ENCODE data around the gene KLHL5. TPM values are rescaled to one million over a fixed set of nuclear protein-coding genes. Genes with fewer than 3 reads are reported as not detected.

KLHL5 gene
- total and polyA plus RNA-seq, 9 of the 15 experiments (the other 6 are each of a cell fraction or from before 2014, with no cell fraction given): 8.0 to 30.8 (median 22.1) TPM

DNA sequence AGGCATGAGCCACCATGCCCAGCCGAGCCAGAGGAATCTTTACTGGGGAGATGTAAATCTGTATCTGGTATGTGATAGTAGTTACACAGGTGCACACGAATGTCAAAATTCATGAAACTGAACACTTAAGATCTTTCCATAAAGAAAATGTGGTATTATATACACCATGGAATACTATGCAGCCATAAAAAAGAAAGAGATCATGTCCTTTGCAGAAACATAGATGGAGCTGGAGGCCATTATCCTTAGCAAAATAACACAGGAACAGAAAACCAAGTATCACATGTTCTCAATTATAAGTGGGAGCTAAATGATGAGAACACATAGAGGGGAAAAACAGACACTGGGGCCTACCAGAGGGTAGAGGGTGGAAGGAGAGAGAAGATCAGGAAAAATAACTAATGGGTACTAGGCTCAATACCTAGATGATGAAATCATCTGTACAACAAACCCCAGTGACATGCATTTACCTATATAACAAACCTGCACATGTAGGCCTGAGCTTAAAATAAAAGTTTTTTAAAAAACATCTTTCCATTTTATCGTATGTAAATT lies 37.6 kb upstream of the KLHL5 start (continued):
- no peak for TF ChIP-seq CEBPG (CRISPR knock-in tag; IDR thresholded peaks at IDR 0.05)
- TF ChIP-seq CEBPG (tag; conservative IDR thresholded peaks at IDR 0.05 in 1 of 2, IDR thresholded peaks at IDR 0.05 in 1 of 2): no peak; a peak in 2 of 4 replicates
- TF ChIP-seq TFAM (CRISPR knock-in tag; conservative IDR thresholded peaks at IDR 0.05): no peak
- TF ChIP-seq ZNF232 (CRISPR knock-in tag; IDR thresholded peaks at IDR 0.05): no peak
- TF ChIP-seq NUFIP1 (IDR thresholded peaks at IDR 0.05; ENCODE audit: partially characterized antibody): no peak
- TF ChIP-seq TSC22D4 (tag; IDR thresholded peaks at IDR 0.05): no peak
- TF ChIP-seq NEUROD1 (IDR thresholded peaks at IDR 0.05; ENCODE audit: borderline replicate concordance, low read depth, low read length, partially characterized antibody): no peak
- TF ChIP-seq, protein P1, sequence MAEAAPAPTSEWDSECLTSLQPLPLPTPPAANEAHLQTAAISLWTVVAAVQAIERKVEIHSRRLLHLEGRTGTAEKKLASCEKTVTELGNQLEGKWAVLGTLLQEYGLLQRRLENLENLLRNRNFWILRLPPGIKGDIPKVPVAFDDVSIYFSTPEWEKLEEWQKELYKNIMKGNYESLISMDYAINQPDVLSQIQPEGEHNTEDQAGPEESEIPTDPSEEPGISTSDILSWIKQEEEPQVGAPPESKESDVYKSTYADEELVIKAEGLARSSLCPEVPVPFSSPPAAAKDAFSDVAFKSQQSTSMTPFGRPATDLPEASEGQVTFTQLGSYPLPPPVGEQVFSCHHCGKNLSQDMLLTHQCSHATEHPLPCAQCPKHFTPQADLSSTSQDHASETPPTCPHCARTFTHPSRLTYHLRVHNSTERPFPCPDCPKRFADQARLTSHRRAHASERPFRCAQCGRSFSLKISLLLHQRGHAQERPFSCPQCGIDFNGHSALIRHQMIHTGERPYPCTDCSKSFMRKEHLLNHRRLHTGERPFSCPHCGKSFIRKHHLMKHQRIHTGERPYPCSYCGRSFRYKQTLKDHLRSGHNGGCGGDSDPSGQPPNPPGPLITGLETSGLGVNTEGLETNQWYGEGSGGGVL (CRISPR knock-in tag; IDR thresholded peaks at IDR 0.05): no peak
- no peak for TF ChIP-seq PML (IDR thresholded peaks at IDR 0.05; ENCODE audit: low read length)
- TF ChIP-seq SIRT6 (IDR thresholded peaks at IDR 0.05; ENCODE audit: low read depth, low read length): no peak
- no peak for TF ChIP-seq NCOA1 (IDR thresholded peaks at IDR 0.05; ENCODE audit: low read depth)
- TF ChIP-seq TAF7 (tag; IDR thresholded peaks at IDR 0.05): no peak
- TF ChIP-seq MEF2A (IDR thresholded peaks at IDR 0.05; ENCODE audit: control insufficient read depth, low read depth, low read length): no peak
- TF ChIP-seq ZNF253 (CRISPR knock-in tag; conservative IDR thresholded peaks at IDR 0.05): no peak
- TF ChIP-seq ZNF57 (CRISPR knock-in tag; IDR thresholded peaks at IDR 0.05): no peak
- no peak for TF ChIP-seq ZFP36 (IDR thresholded peaks at IDR 0.05; ENCODE audit: low read depth, low read length, partially characterized antibody)
- TF ChIP-seq, protein P2, sequence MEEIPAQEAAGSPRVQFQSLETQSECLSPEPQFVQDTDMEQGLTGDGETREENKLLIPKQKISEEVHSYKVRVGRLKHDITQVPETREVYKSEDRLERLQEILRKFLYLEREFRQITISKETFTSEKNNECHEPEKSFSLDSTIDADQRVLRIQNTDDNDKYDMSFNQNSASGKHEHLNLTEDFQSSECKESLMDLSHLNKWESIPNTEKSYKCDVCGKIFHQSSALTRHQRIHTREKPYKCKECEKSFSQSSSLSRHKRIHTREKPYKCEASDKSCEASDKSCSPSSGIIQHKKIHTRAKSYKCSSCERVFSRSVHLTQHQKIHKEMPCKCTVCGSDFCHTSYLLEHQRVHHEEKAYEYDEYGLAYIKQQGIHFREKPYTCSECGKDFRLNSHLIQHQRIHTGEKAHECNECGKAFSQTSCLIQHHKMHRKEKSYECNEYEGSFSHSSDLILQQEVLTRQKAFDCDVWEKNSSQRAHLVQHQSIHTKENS (CRISPR knock-in tag; IDR thresholded peaks at IDR 0.05): no peak
- TF ChIP-seq, protein P3, sequence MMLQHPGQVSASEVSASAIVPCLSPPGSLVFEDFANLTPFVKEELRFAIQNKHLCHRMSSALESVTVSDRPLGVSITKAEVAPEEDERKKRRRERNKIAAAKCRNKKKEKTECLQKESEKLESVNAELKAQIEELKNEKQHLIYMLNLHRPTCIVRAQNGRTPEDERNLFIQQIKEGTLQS (IDR thresholded peaks at IDR 0.05): peak; percentile 69
- TF ChIP-seq, protein P3 (CRISPR knock-in tag; conservative IDR thresholded peaks at IDR 0.05): no peak
- no peak for TF ChIP-seq CBFB (CRISPR knock-in tag; IDR thresholded peaks at IDR 0.05)
- TF ChIP-seq, protein P4, sequence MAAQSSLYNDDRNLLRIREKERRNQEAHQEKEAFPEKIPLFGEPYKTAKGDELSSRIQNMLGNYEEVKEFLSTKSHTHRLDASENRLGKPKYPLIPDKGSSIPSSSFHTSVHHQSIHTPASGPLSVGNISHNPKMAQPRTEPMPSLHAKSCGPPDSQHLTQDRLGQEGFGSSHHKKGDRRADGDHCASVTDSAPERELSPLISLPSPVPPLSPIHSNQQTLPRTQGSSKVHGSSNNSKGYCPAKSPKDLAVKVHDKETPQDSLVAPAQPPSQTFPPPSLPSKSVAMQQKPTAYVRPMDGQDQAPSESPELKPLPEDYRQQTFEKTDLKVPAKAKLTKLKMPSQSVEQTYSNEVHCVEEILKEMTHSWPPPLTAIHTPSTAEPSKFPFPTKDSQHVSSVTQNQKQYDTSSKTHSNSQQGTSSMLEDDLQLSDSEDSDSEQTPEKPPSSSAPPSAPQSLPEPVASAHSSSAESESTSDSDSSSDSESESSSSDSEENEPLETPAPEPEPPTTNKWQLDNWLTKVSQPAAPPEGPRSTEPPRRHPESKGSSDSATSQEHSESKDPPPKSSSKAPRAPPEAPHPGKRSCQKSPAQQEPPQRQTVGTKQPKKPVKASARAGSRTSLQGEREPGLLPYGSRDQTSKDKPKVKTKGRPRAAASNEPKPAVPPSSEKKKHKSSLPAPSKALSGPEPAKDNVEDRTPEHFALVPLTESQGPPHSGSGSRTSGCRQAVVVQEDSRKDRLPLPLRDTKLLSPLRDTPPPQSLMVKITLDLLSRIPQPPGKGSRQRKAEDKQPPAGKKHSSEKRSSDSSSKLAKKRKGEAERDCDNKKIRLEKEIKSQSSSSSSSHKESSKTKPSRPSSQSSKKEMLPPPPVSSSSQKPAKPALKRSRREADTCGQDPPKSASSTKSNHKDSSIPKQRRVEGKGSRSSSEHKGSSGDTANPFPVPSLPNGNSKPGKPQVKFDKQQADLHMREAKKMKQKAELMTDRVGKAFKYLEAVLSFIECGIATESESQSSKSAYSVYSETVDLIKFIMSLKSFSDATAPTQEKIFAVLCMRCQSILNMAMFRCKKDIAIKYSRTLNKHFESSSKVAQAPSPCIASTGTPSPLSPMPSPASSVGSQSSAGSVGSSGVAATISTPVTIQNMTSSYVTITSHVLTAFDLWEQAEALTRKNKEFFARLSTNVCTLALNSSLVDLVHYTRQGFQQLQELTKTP (IDR thresholded peaks at IDR 0.05; ENCODE audit: low read depth in 1 of 2, partially characterized antibody in 2 of 2): no peak
- TF ChIP-seq BHLHE40 (IDR thresholded peaks at IDR 0.05; ENCODE audit: low read length): no peak
